ENCODE results near the gene NEUROD2.

The NEUROD2 gene

GRCh38 chr17:39629494-39629880 lies 21.8 kb upstream of the NEUROD2 start:
- TF ChIP-seq, protein P1, sequence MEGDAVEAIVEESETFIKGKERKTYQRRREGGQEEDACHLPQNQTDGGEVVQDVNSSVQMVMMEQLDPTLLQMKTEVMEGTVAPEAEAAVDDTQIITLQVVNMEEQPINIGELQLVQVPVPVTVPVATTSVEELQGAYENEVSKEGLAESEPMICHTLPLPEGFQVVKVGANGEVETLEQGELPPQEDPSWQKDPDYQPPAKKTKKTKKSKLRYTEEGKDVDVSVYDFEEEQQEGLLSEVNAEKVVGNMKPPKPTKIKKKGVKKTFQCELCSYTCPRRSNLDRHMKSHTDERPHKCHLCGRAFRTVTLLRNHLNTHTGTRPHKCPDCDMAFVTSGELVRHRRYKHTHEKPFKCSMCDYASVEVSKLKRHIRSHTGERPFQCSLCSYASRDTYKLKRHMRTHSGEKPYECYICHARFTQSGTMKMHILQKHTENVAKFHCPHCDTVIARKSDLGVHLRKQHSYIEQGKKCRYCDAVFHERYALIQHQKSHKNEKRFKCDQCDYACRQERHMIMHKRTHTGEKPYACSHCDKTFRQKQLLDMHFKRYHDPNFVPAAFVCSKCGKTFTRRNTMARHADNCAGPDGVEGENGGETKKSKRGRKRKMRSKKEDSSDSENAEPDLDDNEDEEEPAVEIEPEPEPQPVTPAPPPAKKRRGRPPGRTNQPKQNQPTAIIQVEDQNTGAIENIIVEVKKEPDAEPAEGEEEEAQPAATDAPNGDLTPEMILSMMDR (IDR thresholded peaks at IDR 0.05): no peak
- peaks cover 76% of the 10 kb centered on the region for H3K27me3 Mint-ChIP-seq (ENCODE audit: low read depth, poor library complexity)
- H3K27ac Mint-ChIP-seq: no peak overlapping the region
- H3K9me3 Mint-ChIP-seq: no peaks in the 10 kb centered on the region
- peaks cover 59% of the 10 kb centered on the region for H3K4me1 Mint-ChIP-seq
- no peak for DNase-seq
- H3K4me3 Mint-ChIP-seq: no peak overlapping the region
- H3K36me3 Mint-ChIP-seq (ENCODE audit: low read depth): no peaks in the 10 kb centered on the region

DNA sequence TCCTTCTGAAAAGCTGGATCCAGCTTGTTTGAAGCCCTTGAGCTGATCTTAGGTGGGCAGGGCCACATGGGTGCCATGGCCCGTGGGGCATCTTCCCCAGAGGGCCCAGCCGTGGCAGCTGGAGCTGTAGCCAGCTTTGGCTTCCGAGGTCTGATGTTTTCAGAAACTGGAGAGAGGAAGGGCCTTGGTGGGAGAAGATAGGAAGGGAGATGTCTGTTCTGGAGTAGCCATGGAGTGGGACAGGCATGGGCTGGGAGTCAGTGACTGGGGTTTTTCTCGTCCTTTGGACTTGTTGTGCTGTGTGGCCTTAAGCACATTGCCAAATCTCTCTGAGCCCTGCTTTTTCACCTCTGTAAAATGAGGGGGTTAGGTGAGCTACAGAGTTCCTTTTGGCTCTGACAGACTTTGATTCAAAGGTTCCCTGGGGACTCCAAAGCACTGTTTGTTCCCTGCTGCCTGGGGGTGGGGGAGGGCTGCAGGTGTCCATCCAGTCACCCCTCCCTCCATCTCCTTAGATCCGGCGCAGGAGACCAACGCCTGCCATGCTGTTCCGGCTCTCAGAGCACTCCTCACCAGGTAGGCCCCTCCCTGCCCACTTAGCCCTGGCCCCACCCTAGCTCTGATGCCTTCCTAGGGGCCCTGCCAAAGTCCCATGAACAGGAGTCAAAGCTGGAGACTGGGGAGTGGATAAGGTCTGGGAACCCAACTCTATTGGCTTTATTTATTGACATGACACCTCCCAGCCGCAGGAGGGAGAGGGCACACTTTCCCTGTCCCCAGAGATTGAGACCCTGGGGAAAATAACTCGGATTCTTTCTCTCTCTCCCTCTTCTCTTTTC lies 21.2 kb upstream of the NEUROD2 start:
- TF ChIP-seq, protein P1 (IDR thresholded peaks at IDR 0.05): no peak
- Mint-ChIP-seq H3K4me1 (peaks cover 53% of the 10 kb centered on the region), H3K27ac (no peak overlapping the region), H3K36me3 (ENCODE audit: low read depth) (no peaks in the 10 kb centered on the region), H3K9me3 (no peaks in the 10 kb centered on the region), H3K27me3 (ENCODE audit: low read depth, poor library complexity) (peaks cover 82% of the 10 kb centered on the region), H3K4me3 (no peak overlapping the region)
- no peak for DNase-seq

DNA sequence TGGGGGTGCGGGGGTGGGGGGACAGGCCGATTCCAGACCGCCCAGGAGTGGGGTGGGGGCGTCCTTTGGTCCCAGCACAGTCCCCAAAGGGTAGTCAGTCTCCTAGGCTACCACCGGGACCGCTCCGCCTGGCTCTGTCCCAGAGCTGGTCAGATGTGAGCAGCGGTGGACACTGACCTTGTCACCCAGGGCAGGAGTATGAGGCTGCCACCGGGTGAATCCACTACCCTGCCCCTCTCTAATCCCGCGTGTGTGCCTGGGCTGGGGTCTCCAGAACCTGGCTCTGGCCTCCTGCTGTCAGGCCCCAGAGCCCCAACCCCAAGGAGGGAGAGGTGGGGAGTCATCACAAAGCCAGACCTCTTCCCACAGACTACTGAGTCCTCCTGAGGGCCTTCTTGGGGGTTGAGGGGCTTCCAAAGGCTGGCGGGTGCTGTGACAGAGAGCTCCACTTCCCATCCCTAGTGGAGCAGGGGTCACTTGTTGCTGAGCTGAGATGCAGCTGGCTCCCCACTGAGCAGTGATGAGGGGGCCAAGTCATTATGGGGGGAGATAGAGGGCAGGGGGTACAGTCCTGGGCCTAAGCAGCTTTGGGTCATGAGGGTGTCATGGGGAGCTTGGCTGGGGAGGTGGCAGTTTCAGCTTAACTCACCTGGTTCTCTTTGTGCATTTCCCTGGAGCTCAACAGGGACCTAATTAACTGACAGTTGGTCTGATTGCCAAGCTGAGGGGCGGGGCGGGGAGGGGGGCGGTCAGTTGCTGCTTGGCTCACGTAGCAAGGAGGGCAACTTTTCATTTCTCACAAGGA lies 20.2 kb upstream of the NEUROD2 start:
- Mint-ChIP-seq H3K4me1 (peaks cover 43% of the 10 kb centered on the region), H3K9me3 (no peaks in the 10 kb centered on the region)

GRCh38 chr17:39627047-39627711 lies 19.5 kb upstream of the NEUROD2 start:
- H3K4me1 Mint-ChIP-seq: peaks cover 36% of the 10 kb centered on the region
- TF ChIP-seq, protein P1 (IDR thresholded peaks at IDR 0.05): no peak
- no peaks in the 10 kb centered on the region for H3K36me3 Mint-ChIP-seq (ENCODE audit: low read depth)
- H3K27ac Mint-ChIP-seq: no peak overlapping the region
- H3K27me3 Mint-ChIP-seq (ENCODE audit: low read depth, poor library complexity): peaks cover 88% of the 10 kb centered on the region
- H3K4me3 Mint-ChIP-seq: peak overlapping the region; percentile 78
- peak; percentile 52 for DNase-seq
- H3K9me3 Mint-ChIP-seq: no peaks in the 10 kb centered on the region

More for the DNA sequence above, 20.2 kb upstream of the NEUROD2 start:
- peaks cover 89% of the 10 kb centered on the region for H3K27me3 Mint-ChIP-seq (ENCODE audit: low read depth, poor library complexity)
- H3K36me3 Mint-ChIP-seq (ENCODE audit: low read depth): no peaks in the 10 kb centered on the region
- H3K27ac Mint-ChIP-seq: no peak overlapping the region
- DNase-seq: no peak
- peak overlapping the region; percentile 51 for H3K4me3 Mint-ChIP-seq
- TF ChIP-seq, protein P1 (IDR thresholded peaks at IDR 0.05): no peak

DNA sequence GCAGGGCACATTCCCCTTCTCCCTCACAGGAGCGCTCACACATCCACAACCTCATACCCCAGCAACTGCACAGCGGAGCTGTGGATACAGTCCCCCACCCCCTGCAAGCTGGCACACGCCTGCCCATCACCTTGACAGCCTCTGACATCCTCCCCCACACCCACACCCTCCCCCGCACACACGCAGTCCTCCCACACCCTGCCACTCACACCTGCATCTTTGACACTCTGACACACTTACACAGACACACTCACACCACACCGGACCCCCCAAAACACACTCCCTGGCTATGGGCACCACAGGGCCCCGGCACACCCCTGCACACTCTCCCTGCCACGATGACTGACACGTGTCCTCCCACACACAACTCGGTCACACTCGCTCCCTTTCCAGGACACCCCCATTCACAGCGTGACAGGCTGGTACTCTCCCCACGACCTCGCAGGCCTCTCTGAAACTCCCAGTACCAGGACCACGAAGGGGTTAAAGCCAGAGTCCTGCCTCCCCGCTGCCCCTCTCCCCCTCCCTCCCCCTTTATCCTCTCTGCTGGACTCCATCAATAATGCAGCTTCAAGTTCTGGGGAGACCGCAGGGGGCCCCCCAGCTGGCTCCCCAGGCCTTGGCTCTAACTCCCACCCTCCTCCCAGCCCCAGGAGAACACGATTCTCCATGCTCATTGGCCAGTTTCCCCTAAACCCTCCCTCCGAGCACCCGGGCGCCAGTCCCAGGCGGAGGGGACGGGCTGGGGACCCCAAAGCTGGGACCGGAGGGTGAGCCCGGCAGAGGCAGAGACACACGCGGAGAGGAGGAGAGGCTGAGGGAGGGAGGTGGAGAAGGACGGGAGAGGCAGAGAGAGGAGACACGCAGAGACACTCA lies 18.7 kb upstream of the NEUROD2 start, which contains the start of gene PPP1R1B:
Gene PPP1R1B (plus strand): TSS at position 782 of the 876 bp plus-strand sequence. CDS start 441 bp downstream, outside the sequence.
- no peak for DNase-seq
- H3K4me1 Mint-ChIP-seq: peaks cover 28% of the 10 kb centered on the region
- TF ChIP-seq, protein P1 (IDR thresholded peaks at IDR 0.05): no peak
- H3K4me3 Mint-ChIP-seq: peak within 1 kb of the TSS; percentile 78
- peaks cover 91% of the 10 kb centered on the region for H3K27me3 Mint-ChIP-seq (ENCODE audit: low read depth, poor library complexity)
- H3K9me3 Mint-ChIP-seq: no peaks in the 10 kb centered on the region
- no peak within 1 kb of the TSS for H3K27ac Mint-ChIP-seq
- H3K36me3 Mint-ChIP-seq (ENCODE audit: low read depth): no peaks in the 10 kb centered on the region

Data from nephron progenitor cell (in vitro differentiated cells).